SK-N-SH (cell line): ENCODE results near the gene TMEM178A.

Source experiments
- CTCF ChIP-seq: fragments of 200-600 bp; sonication (generic); IDR thresholded peaks from 2 replicates; pipeline ENCODE4 v1.6.1; 2017; ENCODE audit warnings: antibody characterized with exemption, mild to moderate bottlenecking, moderate library complexity
- EP300 ChIP-seq, 2 experiments: IDR thresholded peaks; 2 replicates each; pipeline versions ENCODE4 v1.4.0 to v1.6.1; 2012; ENCODE audit warnings: borderline replicate concordance in 1 of 2, low read depth in 1 of 2, low read length in 1 of 2
- FOXM1 ChIP-seq: IDR thresholded peaks from 2 replicates; pipeline ENCODE4 v1.4.0; 2012; ENCODE audit warnings: low read depth, mild to moderate bottlenecking
- JUND ChIP-seq: IDR thresholded peaks from 2 replicates; pipeline ENCODE4 v1.4.0; 2012
- MAX ChIP-seq: IDR thresholded peaks from 2 replicates; pipeline ENCODE4 v1.4.0; 2012; ENCODE audit warnings: low read depth
- POLR2AphosphoS5 ChIP-seq: IDR thresholded peaks from 2 replicates; pipeline ENCODE4 v1.6.1; 2012; ENCODE audit warnings: low read depth, low read length
- RAD21 ChIP-seq: IDR thresholded peaks from 2 replicates; pipeline ENCODE4 v1.6.1; 2012; ENCODE audit warnings: mild to moderate bottlenecking, low read length
- RCOR1 ChIP-seq: fragments of 150-350 bp; IDR thresholded peaks from 2 replicates; pipeline ENCODE4 v1.6.1; 2017; ENCODE audit warnings: antibody characterized with exemption, low read length
- SMC3 ChIP-seq: IDR thresholded peaks from 2 replicates; pipeline ENCODE4 v1.6.1; 2012; ENCODE audit warnings: low read depth, low read length, improper control_type of control experiment
- TAF1 ChIP-seq: IDR thresholded peaks from 2 replicates; pipeline ENCODE4 v1.6.1; 2012; ENCODE audit warnings: low read depth, mild to moderate bottlenecking, low read length, moderate library complexity, borderline replicate concordance
- USF1 ChIP-seq: IDR thresholded peaks from 2 replicates; pipeline ENCODE4 v1.4.0; 2012; ENCODE audit warnings: low read depth, borderline replicate concordance
- USF2 ChIP-seq: fragments of 150-350 bp; IDR thresholded peaks from 2 replicates; pipeline ENCODE4 v1.6.1; 2017; ENCODE audit warnings: antibody characterized with exemption, low read length, low read depth, borderline replicate concordance
- YY1 ChIP-seq: IDR thresholded peaks from 2 replicates; pipeline ENCODE4 v1.4.0; 2012; ENCODE audit warnings: low read depth, mild to moderate bottlenecking

GRCh38 chr2:39622860-39623259 is 42.9 kb upstream of the TMEM178A start:
- TF ChIP-seq CTCF (no peak), JUND (no peak), RAD21 (no peak), SMC3 (no peak), YY1 (no peak), FOXM1 (no peak), MAX (no peak), POLR2AphosphoS5 (no peak), RCOR1 (no peak), USF1 (no peak), EP300 (IDR thresholded peaks at IDR 0.05; ENCODE audit: borderline replicate concordance in 1 of 2, low read depth in 1 of 2, low read length in 1 of 2) (no peak), USF2 (no peak), TAF1 (no peak)
